K562 (cell line): ENCODE measurements around the gene RPL26. TPM values are rescaled to one million over a fixed set of nuclear protein-coding genes. Genes with fewer than 3 reads are reported as not detected.

Source experiments
- ATAC-seq: fragments of 200-7000 bp; cut with Tn5 transposase; 3 replicates; pipeline ENCODE4 v1.9.1; 2020; ENCODE audit warnings: moderate library complexity
- BruUV-seq: library from RNA; stranded (reverse); fragments of 400-500 nt; replicated peaks from 2 replicates; lab custom pipeline; 2021; lab: Mats Ljungman, UMichigan
- CTCF ChIA-PET: fragments of 300-600 bp; formaldehyde crosslinking; extraction: SDS; loops from one replicate; lab custom pipeline; 2021; ENCODE audit warnings: low intra/inter-chr PET ratio; lab: Yijun Ruan, JAX
- POLR2A ChIA-PET: fragments of 300-600, 350-650 bp; sonication (Branson Sonifier 250); formaldehyde crosslinking; extraction: SDS; loops from one replicate; lab custom pipeline; 2021; ENCODE audit warnings: antibody characterized with exemption, inconsistent platforms; lab: Yijun Ruan, JAX
- DNase-seq, 4 experiments: peaks; one replicate each; pipeline versions ENCODE4 v3.0.0 to v3.0.0-alpha.2; 2011 to 2018; ENCODE audit warnings: low spot score in 3 of 4, mixed read lengths in 3 of 4; ENCODE audit errors: extremely low read depth in 1 of 4
- FAIRE-seq: peaks from 2 replicates; lab custom pipeline; 2011; peaks lifted over from hg19 to GRCh38; lab: Jason Lieb, UNC
- H2AFZ ChIP-seq: 2 replicates; pipeline ENCODE4 v1.6.0; 2011; ENCODE audit warnings: low read depth, low read length, control low read depth, inconsistent platforms
- H3K27ac ChIP-seq: fragments of 200-600 bp; 3 replicates; pipeline ENCODE4 v1.8.0; 2011; ENCODE audit warnings: low read depth, mild to moderate bottlenecking, control low read depth, inconsistent platforms, low read length, moderate library complexity, mixed read lengths; ENCODE audit errors: extremely low read depth
- H3K27me3 ChIP-seq, 2 experiments: fragments of 300-600 bp in 1 of 2; 2 replicates in 1 of 2; 3 replicates in 1 of 2; pipeline versions ENCODE4 v1.6.0 to v1.8.0; 2011; ENCODE audit warnings: inconsistent platforms in 2 of 2, low read length in 2 of 2, mild to moderate bottlenecking in 1 of 2, mixed read lengths in 1 of 2, moderate library complexity in 1 of 2; ENCODE audit not compliant: control insufficient read depth in 2 of 2, insufficient read depth in 2 of 2
- H3K36me3 ChIP-seq: fragments of 300-600 bp; 3 replicates; pipeline ENCODE4 v1.8.0; 2011; ENCODE audit warnings: mild to moderate bottlenecking, low read length, inconsistent platforms; ENCODE audit not compliant: control insufficient read depth, insufficient read depth
- H3K4me1 ChIP-seq, 2 experiments: fragments of 200-600 bp in 1 of 2; replicated peaks in 1 of 2; 2 replicates in 1 of 2; 3 replicates in 1 of 2; pipeline versions ENCODE4 v1.5.1 to v1.8.0; 2011; ENCODE audit warnings: inconsistent platforms in 2 of 2, low read length in 2 of 2, mild to moderate bottlenecking in 1 of 2, mixed read lengths in 1 of 2, moderate library complexity in 1 of 2; ENCODE audit not compliant: control insufficient read depth in 2 of 2, insufficient read depth in 2 of 2
- H3K4me2 ChIP-seq: 2 replicates; pipeline ENCODE4 v1.6.1; 2011; ENCODE audit warnings: low read length, control low read depth, inconsistent platforms, mixed read lengths; ENCODE audit not compliant: insufficient read depth
- H3K4me3 ChIP-seq: fragments of 200-600 bp; sonication (generic), shearing (Covaris generic); 2 replicates; pipeline ENCODE4 v1.5.1; 2016; ENCODE audit warnings: control low read depth, inconsistent platforms
- H3K79me2 ChIP-seq: fragments of 200-600 bp; 3 replicates; pipeline ENCODE4 v1.8.0; 2011; ENCODE audit warnings: low read length, inconsistent platforms; ENCODE audit not compliant: control insufficient read depth, insufficient read depth
- H3K9ac ChIP-seq, 2 experiments: 2 replicates each; pipeline versions ENCODE4 v1.6.0 to v1.6.1; 2011; ENCODE audit warnings: low read depth in 2 of 2, low read length in 2 of 2, control low read depth in 1 of 2, inconsistent platforms in 1 of 2, mild to moderate bottlenecking in 1 of 2, mixed read lengths in 1 of 2; ENCODE audit not compliant: insufficient read depth in 1 of 2
- H3K9me1 ChIP-seq: one replicate; pipeline ENCODE4 v1.6.0; 2011; ENCODE audit warnings: inconsistent platforms, mild to moderate bottlenecking, low read length, moderate library complexity; ENCODE audit not compliant: control insufficient read depth, insufficient read depth
- H3K9me3 ChIP-seq: replicated peaks from 2 replicates; pipeline ENCODE4 v1.5.1; 2011; ENCODE audit warnings: low read depth, low read length, inconsistent platforms; ENCODE audit not compliant: control insufficient read depth, insufficient read depth
- H4K20me1 ChIP-seq: replicated peaks from 2 replicates; pipeline ENCODE4 v1.6.1; 2011; ENCODE audit warnings: low read length, inconsistent platforms, mixed read lengths; ENCODE audit not compliant: control insufficient read depth, insufficient read depth
- ADNP ChIP-seq: fragments of 200-800 bp; sonication (Bioruptor generic); IDR thresholded peaks from 2 replicates; pipeline ENCODE4 v1.6.1; 2016; ENCODE audit warnings: missing genetic modification characterization, missing compliant biosample characterization
- ARID2 ChIP-seq: fragments of 450-650 bp; IDR thresholded peaks from 2 replicates; pipeline ENCODE4 v1.6.1; 2017; ENCODE audit warnings: antibody characterized with exemption, mild to moderate bottlenecking
- KAT2B ChIP-seq: IDR thresholded peaks from one replicate; pipeline ENCODE4 v1.6.1; 2012; ENCODE audit warnings: low read depth, mild to moderate bottlenecking, control low read depth, inconsistent platforms, low read length, moderate library complexity
- LCOR ChIP-seq: sonication (generic); formaldehyde crosslinking; IDR thresholded peaks from 2 replicates; pipeline ENCODE4 v1.8.0; 2022; ENCODE audit warnings: mild to moderate bottlenecking, missing genetic modification reagents
- RBM39 ChIP-seq: fragments of 200-400 bp; formaldehyde crosslinking; optimal IDR thresholded peaks from 2 replicates; pipeline ENCODE3; 2018; ENCODE audit warnings: low read depth, low read length
- TCF7 ChIP-seq: sonication (generic); IDR thresholded peaks from 2 replicates; pipeline ENCODE4 v1.6.1; 2016; ENCODE audit warnings: antibody characterized with exemption, borderline replicate concordance
- ZNF354B ChIP-seq: fragments of 250-450 bp; sonication (Bioruptor Pico); IDR thresholded peaks from 2 replicates; pipeline ENCODE4 v1.4.0; 2020
- ZNF436 ChIP-seq: fragments of 250-450, 450-650 bp; sonication (Bioruptor Pico); formaldehyde crosslinking; IDR thresholded peaks from 2 replicates; pipeline ENCODE4 v1.7.0; 2020; ENCODE audit warnings: mild to moderate bottlenecking
- WGBS: fragments of 100-300 bp; shearing (Covaris generic); methylation state at CpG from one replicate; pipeline ENCODE4 v1.1.6; 2016; ENCODE audit warnings: low coverage, mixed read lengths; ENCODE audit not compliant: insufficient coverage; ENCODE audit errors: missing lambda C conversion rate; 5-methylcytosine and 5-hydroxymethylcytosine counted together
- in situ Hi-C: fragments of 300-500 bp; cut with MboI; formaldehyde crosslinking; loops from 4 replicates; pipeline ENCODE4 v1.15.0; 2018; ENCODE audit warnings: inconsistent platforms, mixed read lengths
- intact Hi-C: fragments of 100-400 bp; cut with micrococcal nuclease; formaldehyde crosslinking; loops from 2 replicates; pipeline ENCODE4 v1.14.2; 2022
- polyA plus RNA-seq, 8 experiments: library from polyadenylated mRNA; depleted of rRNA in 4 of 8; stranded (reverse) in 5 of 8; unstranded in 3 of 8; fragments of >200 nt; fragmentation: Nextera tagmentation in 2 of 8; fragmentation: Illumina TruSeq in 1 of 8; extraction: Ambion mirVana in 2 of 8; extraction: Trizol in 1 of 8; gene quantifications; 2 replicates each; pipeline versions ENCODE4 v1.2.1 to v1.2.3, GENCODE V29; 2011 to 2014; ENCODE audit warnings: inconsistent platforms in 1 of 8, missing spikeins in 1 of 8
- total RNA-seq, 7 experiments: library from RNA; depleted of rRNA in 6 of 7; stranded (reverse); fragments of >200 nt in 6 of 7; fragmentation: Illumina TruSeq in 2 of 7; extraction: Trizol in 2 of 7; gene quantifications; 2 replicates each; pipeline versions ENCODE4 v1.2.1 to v1.2.3, GENCODE V29; 2011 to 2021; ENCODE audit warnings: low replicate concordance in 1 of 7
- TF ChIP-seq, protein P1 (sequence below), 2 experiments: fragments of 450-650 bp in 1 of 2; IDR thresholded peaks; 2 replicates each; pipeline ENCODE4 v1.6.1; 2011 to 2017; ENCODE audit warnings: low read depth in 2 of 2, antibody characterized with exemption in 1 of 2, borderline replicate concordance in 1 of 2, low read length in 1 of 2, mild to moderate bottlenecking in 1 of 2, mixed read lengths in 1 of 2; ENCODE audit not compliant: control insufficient read depth in 1 of 2
- TF ChIP-seq, protein P2 (sequence below), 2 experiments: IDR thresholded peaks; 2 replicates each; pipeline ENCODE4 v1.6.1; 2011; ENCODE audit warnings: borderline replicate concordance in 1 of 2, control low read depth in 1 of 2, low read depth in 1 of 2, low read length in 1 of 2, mild to moderate bottlenecking in 1 of 2, mixed read lengths in 1 of 2, moderate library complexity in 1 of 2; ENCODE audit not compliant: insufficient read depth in 1 of 2, insufficient read length in 1 of 2, poor library complexity in 1 of 2, severe bottlenecking in 1 of 2; ENCODE audit errors: extremely low read depth in 1 of 2
- TF ChIP-seq, protein P3 (sequence below): fragments of 250-450 bp; sonication (Bioruptor Pico); IDR thresholded peaks from 2 replicates; pipeline ENCODE4 v1.5.0; 2021; ENCODE audit warnings: mild to moderate bottlenecking, moderate library complexity

RPL26 gene
- total and polyA plus RNA-seq, 9 of the 15 experiments (the other 6 are each of a cell fraction or from before 2014, with no cell fraction given): 1,474 to 4,074 (median 2,904) TPM

DNA sequence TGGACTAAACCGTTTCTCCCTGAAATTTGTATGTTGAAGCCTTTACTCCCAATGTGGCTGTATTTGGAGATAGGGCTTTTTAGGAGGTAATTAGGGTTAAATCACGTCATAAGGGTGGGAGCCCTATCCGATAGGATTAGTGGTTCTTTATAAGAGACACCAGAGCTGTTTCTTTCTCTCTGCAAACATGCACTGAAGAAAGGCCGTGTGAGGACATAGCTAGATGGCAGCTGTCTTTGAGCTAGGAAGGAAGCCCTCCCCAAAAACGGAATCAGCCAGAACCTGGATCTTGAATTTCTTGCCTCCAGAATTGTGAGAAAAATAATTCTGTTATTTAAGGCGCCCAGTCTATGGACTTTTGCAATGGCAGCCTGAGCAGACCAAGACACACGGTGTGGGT is 29.3 kb downstream of the RPL26 start (continued):
- TF ChIP-seq TCF7 (no peak), ZNF436 (CRISPR knock-in tag) (no peak), ADNP (tag) (no peak)

DNA sequence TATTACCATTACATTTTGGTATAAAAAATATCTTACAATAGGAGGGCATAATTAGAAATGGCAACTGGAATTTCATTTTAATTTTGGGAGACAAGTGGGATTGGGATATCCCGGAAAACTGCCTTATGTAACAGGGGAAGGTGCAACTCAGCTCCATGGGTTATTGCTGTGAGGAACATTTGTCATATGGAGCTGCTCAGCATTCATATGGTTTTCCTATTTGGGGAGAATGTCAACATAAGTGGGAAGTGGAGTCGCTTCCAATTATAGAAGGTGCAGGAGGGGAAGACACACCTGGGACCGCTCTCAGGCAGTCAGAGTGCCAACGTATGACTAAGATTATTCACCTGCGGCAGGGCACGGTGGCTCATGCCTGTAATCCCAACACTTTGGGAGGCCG is 32.7 kb downstream of the RPL26 start:
- Histone ChIP-seq H2AFZ (no peak overlapping the region), H3K9me1 (no peaks in the 10 kb centered on the region), H3K4me3 (no peak overlapping the region), H3K27ac (no peak overlapping the region), H3K27me3 (no peaks in the 10 kb centered on the region; a peak in 1 of 5 replicates), H3K79me2 (no peaks in the 10 kb centered on the region), H3K9ac (no peak overlapping the region), H3K36me3 (no peaks in the 10 kb centered on the region), H3K4me1 (peaks cover 4 to 10% of the 10 kb centered on the region in 2 experiments; a peak in 3 of 5 replicates), H3K9me3 (no peaks in the 10 kb centered on the region), H4K20me1 (no peaks in the 10 kb centered on the region), H3K4me2 (no peak overlapping the region)
- ChIA-PET CTCF (no interaction called here), POLR2A (interaction anchor here (0.9 kb wide), 1 partner anchor 12 kb away, joined by 3 read pairs; no protein-coding TSS in a partner anchor)
- ATAC-seq (no peak), FAIRE-seq (no peak), DNase-seq (no peak)
- no TSS peak for BruUV-seq
- WGBS: 20% methylated on average over 7 of the region's 7 CpGs
- in situ Hi-C loops (no loop called here), intact Hi-C loops (no loop called here)
- TF ChIP-seq, protein P1, sequence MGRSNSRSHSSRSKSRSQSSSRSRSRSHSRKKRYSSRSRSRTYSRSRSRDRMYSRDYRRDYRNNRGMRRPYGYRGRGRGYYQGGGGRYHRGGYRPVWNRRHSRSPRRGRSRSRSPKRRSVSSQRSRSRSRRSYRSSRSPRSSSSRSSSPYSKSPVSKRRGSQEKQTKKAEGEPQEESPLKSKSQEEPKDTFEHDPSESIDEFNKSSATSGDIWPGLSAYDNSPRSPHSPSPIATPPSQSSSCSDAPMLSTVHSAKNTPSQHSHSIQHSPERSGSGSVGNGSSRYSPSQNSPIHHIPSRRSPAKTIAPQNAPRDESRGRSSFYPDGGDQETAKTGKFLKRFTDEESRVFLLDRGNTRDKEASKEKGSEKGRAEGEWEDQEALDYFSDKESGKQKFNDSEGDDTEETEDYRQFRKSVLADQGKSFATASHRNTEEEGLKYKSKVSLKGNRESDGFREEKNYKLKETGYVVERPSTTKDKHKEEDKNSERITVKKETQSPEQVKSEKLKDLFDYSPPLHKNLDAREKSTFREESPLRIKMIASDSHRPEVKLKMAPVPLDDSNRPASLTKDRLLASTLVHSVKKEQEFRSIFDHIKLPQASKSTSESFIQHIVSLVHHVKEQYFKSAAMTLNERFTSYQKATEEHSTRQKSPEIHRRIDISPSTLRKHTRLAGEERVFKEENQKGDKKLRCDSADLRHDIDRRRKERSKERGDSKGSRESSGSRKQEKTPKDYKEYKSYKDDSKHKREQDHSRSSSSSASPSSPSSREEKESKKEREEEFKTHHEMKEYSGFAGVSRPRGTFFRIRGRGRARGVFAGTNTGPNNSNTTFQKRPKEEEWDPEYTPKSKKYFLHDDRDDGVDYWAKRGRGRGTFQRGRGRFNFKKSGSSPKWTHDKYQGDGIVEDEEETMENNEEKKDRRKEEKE (IDR thresholded peaks at IDR 0.05; ENCODE audit: borderline replicate concordance in 1 of 2, control insufficient read depth in 1 of 2, low read depth in 2 of 2, low read length in 1 of 2): no peak
- TF ChIP-seq, protein P2, sequence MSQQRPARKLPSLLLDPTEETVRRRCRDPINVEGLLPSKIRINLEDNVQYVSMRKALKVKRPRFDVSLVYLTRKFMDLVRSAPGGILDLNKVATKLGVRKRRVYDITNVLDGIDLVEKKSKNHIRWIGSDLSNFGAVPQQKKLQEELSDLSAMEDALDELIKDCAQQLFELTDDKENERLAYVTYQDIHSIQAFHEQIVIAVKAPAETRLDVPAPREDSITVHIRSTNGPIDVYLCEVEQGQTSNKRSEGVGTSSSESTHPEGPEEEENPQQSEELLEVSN (IDR thresholded peaks at IDR 0.05; ENCODE audit: borderline replicate concordance in 1 of 2, extremely low read depth in 1 of 2, insufficient read depth in 1 of 2, insufficient read length in 1 of 2, low read depth in 1 of 2, low read length in 1 of 2, poor library complexity in 1 of 2, severe bottlenecking in 1 of 2): no peak
- TF ChIP-seq, protein P3, sequence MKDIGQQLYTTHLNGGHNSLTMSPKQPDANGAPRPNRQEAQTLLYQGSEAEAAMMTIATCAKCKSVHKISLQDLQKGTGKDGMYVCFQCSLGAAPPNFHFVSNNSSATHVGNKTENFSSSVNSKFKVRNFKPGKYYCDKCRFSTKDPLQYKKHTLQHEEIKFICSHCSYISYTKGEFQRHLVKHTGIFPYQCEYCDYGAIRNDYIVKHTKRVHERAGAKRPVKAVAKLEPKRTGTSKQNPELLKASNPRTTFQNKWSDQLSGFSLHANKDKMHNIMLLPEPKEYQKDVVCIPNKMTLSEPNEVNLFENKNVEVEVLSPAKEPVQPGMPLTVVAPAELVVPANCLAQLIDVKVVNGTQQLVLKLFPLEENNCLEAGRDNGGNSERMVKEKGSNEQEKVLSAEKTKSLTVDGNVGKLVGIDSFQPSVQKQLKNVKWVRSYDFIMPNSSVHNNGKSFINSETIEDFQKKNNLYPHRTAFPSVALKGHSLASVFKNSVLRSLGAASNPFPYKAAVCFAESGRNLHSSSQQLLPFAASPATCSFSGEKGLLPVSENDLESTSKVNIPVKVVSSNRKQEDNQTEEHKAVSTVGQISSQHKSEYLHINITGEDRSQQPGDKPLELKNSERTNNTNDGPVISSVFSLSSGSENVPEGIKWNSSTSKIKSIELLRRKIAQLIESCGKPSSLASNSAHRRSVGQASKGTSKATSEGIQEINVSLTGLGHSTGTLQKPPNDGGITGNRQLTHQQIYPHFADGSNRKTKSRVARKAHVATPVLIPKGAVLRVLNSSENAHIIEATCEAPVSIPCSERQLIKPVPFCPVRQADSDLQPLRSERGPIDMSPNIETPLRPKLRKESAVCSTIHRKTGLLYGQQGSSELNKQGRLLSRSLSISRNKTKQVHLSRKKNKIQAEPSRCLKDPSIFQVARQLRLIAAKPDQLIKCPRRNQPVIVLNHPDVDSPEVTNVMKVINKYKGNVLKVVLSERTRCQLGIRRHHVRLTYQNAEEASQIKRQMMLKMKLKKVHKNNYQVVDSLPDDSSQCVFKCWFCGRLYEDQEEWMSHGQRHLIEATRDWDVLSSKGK (CRISPR knock-in tag): no peak
- no peak for TF ChIP-seq ARID2
- no peak for TF ChIP-seq KAT2B
- no peak for TF ChIP-seq RBM39
- no peak for TF ChIP-seq ZNF354B (CRISPR knock-in tag)
- TF ChIP-seq LCOR (CRISPR knock-in tag): no peak
